Esophagus muscularis mucosa (tissue), 4 donors: ENCODE data around the gene PRSS3.

Source experiments
- EP300 ChIP-seq: sonication (generic); formaldehyde crosslinking; IDR thresholded peaks from one replicate; pipeline ENCODE4 v1.6.1; 2017; ENCODE audit warnings: antibody characterized with exemption
- POLR2A ChIP-seq: fragments of 450-650 bp; IDR thresholded peaks from one replicate; pipeline ENCODE4 v1.6.1; 2017; ENCODE audit warnings: antibody characterized with exemption, moderate library complexity, mild to moderate bottlenecking, low read depth
- POLR2AphosphoS5 ChIP-seq, 2 donors: sonication (generic); formaldehyde crosslinking; IDR thresholded peaks; one replicate each; pipeline ENCODE4 v1.6.1; 2017; ENCODE audit warnings: antibody characterized with exemption in 2 of 2
- TF ChIP-seq, protein P1 (sequence below), 3 experiments: fragments of 200-600 bp in 2 of 3; fragments of 450-650 bp in 1 of 3; sonication (generic) in 2 of 3; IDR thresholded peaks; one replicate each; pipeline ENCODE4 v1.5.1; 2017 to 2019; ENCODE audit warnings: antibody characterized with exemption in 3 of 3, mild to moderate bottlenecking in 2 of 3, moderate library complexity in 1 of 3

DNA sequence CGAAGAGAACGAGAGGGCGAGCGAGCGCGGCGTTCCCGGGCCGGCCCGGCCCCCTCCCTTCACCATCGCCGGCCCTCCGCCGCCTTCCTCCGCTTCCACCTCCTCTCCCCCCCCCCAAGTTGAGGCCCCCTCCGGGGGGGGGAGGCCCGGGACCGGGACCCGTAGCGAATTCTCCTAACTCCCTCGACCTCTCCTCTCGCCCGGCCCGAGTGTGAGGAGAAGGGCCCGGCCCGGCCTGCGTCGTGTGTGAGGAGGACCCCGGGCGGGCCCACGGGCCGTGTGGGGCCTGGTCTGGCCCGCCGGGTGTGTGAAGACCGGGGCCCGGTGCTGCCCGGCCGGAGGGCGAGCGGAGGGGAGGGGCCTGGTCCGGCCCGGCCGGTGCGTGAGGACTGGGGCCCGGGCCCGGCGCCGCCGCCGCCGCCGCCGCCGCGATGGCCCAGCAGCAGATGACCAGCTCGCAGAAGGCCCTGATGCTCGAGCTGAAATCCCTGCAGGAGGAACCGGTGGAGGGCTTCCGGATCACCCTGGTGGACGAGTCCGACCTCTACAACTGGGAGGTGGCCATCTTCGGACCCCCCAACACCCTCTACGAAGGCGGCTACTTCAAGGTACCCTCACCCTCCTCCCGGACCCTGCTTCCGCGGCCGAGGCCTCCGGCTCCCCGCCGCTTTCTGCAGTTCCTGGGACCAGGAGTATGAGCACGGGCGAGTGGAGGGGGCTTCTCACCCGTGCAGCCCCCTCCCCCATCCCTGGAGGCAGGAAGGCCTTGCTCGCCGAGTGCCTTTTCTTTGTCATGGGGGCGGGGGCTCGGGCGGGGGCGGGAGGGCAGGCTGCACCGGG, 22.2 kb downstream of the PRSS3 start:
- peak; percentile 28 for TF ChIP-seq POLR2A
- TF ChIP-seq, protein P1, sequence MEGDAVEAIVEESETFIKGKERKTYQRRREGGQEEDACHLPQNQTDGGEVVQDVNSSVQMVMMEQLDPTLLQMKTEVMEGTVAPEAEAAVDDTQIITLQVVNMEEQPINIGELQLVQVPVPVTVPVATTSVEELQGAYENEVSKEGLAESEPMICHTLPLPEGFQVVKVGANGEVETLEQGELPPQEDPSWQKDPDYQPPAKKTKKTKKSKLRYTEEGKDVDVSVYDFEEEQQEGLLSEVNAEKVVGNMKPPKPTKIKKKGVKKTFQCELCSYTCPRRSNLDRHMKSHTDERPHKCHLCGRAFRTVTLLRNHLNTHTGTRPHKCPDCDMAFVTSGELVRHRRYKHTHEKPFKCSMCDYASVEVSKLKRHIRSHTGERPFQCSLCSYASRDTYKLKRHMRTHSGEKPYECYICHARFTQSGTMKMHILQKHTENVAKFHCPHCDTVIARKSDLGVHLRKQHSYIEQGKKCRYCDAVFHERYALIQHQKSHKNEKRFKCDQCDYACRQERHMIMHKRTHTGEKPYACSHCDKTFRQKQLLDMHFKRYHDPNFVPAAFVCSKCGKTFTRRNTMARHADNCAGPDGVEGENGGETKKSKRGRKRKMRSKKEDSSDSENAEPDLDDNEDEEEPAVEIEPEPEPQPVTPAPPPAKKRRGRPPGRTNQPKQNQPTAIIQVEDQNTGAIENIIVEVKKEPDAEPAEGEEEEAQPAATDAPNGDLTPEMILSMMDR (IDR thresholded peaks at IDR 0.05) = peak in 1 of 3 experiments; percentile 36
- no peak for TF ChIP-seq EP300
- TF ChIP-seq POLR2AphosphoS5 (IDR thresholded peaks at IDR 0.05) = no peak
